PC-9 (cell line): ENCODE results near the gene ACOT2.
"Not testable (repeated sequence)": the region's sequence is repeated elsewhere in the genome, so short reads cannot be mapped to it uniquely, and the experiment has no call there.

ENCODE experiments used
- EZH2 ChIP-seq: fragments of 200-600 bp; sonication (generic); IDR thresholded peaks from 2 replicates; pipeline ENCODE4 v1.8.0; 2017; ENCODE audit warnings: antibody characterized with exemption, low read depth
- TF ChIP-seq, protein P1 (sequence below): fragments of 200-600 bp; sonication (generic); conservative IDR thresholded peaks from 2 replicates; pipeline ENCODE4 v1.6.1; 2017; ENCODE audit warnings: mixed run types, antibody characterized with exemption, mild to moderate bottlenecking, moderate library complexity

DNA sequence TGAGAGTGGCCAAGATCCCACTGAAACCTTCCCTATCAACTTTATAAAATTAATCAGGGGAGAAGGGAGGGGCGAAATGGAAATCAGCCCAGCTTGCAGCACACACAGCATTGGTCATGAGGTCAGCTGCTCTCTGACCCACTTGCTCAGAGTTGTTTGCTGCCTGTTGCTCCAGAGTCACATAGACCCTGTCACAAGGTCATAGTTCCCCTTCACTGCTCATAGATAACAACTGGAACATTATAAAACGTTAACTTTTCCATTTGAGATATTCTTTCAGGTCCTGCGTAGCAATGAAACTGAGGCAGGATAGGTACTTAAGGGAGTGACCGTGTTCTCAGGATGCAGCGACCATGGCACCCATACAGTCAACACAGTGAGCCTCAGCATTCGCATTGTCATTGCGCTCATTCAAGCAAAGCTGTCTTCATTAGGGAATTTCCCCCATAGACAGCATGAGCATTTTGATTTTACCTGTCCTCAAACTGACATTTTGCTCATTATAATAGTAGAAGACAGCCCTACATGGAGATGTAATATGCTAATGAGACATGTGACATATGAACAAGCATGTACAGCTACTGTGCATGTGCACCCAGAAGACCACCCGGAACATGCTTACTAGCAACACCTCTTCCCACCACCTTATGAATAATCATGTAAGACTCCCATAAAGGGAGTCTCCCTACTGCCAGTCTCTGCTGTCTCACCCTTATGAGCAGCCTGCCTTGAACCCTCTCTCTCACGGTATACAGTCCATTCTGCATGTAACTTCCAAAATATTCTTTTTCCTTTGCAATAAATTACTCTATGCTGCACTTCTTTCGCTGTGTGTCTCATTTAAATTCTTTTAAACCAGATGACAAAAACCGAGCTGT is 13.3 kb downstream of the ACOT2 start:
- TF ChIP-seq, protein P1, sequence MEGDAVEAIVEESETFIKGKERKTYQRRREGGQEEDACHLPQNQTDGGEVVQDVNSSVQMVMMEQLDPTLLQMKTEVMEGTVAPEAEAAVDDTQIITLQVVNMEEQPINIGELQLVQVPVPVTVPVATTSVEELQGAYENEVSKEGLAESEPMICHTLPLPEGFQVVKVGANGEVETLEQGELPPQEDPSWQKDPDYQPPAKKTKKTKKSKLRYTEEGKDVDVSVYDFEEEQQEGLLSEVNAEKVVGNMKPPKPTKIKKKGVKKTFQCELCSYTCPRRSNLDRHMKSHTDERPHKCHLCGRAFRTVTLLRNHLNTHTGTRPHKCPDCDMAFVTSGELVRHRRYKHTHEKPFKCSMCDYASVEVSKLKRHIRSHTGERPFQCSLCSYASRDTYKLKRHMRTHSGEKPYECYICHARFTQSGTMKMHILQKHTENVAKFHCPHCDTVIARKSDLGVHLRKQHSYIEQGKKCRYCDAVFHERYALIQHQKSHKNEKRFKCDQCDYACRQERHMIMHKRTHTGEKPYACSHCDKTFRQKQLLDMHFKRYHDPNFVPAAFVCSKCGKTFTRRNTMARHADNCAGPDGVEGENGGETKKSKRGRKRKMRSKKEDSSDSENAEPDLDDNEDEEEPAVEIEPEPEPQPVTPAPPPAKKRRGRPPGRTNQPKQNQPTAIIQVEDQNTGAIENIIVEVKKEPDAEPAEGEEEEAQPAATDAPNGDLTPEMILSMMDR = not testable (repeated sequence)
- TF ChIP-seq EZH2 = not testable (repeated sequence)
